NT2/D1 (cell line): Measurements from ENCODE around the gene MAD1L1.

ENCODE experiments used
- SUZ12 ChIP-seq: IDR thresholded peaks from 2 replicates; pipeline ENCODE4 v1.6.1; 2011; ENCODE audit not compliant: insufficient read length, insufficient read depth; ENCODE audit errors: extremely low read depth
- YY1 ChIP-seq: IDR thresholded peaks from 2 replicates; pipeline ENCODE4 v1.6.1; 2011; ENCODE audit not compliant: insufficient read length, insufficient read depth
- ZNF274 ChIP-seq: IDR thresholded peaks from 2 replicates; pipeline ENCODE4 v1.6.1; 2011; ENCODE audit warnings: mild to moderate bottlenecking, low read depth, low read length

GRCh38 chr7:2154121-2154520, 78.6 kb downstream of the MAD1L1 start:
- no peak for TF ChIP-seq ZNF274
- TF ChIP-seq SUZ12 = no peak
- no peak for TF ChIP-seq YY1
